Breast epithelium (tissue), 3 donors: ENCODE measurements around the gene SHISAL2B.

Experiments used
- CTCF ChIP-seq, 3 donors: fragments of 450-650 bp; IDR thresholded peaks; one replicate each; pipeline ENCODE4 v1.5.1; 2016 to 2017; ENCODE audit warnings: antibody characterized with exemption in 3 of 3, mild to moderate bottlenecking in 3 of 3, moderate library complexity in 3 of 3
- POLR2A ChIP-seq: fragments of 450-650 bp; IDR thresholded peaks from one replicate; pipeline ENCODE4 v1.6.1; 2016; ENCODE audit warnings: antibody characterized with exemption, mild to moderate bottlenecking, moderate library complexity

- TF ChIP-seq CTCF (IDR thresholded peaks at IDR 0.05) (no peak), POLR2A (no peak)
Observed at GRCh38 chr5:64682608-64683007, 7.7 kb upstream of the SHISAL2B start.
